ENCODE measurements around the gene OLFM1.
"Not testable (repeated sequence)": the region's sequence is repeated elsewhere in the genome, so short reads cannot be mapped to it uniquely, and the experiment has no call there.

Gene OLFM1

GRCh38 chr9:135156525-135157510, 69.3 kb downstream of the OLFM1 start:
- peak; percentile 44 for DNase-seq

GRCh38 chr9:135157856-135158563, 70.5 kb downstream of the OLFM1 start:
- no peak for DNase-seq

GRCh38 chr9:135158564-135158937, 71.1 kb downstream of the OLFM1 start:
- no peak for DNase-seq

GRCh38 chr9:135159801-135160200, 72.3 kb downstream of the OLFM1 start:
- DNase-seq, result no peak

- no peak for DNase-seq
These were observed 73.4 kb downstream of the OLFM1 start for GRCh38 chr9:135160862-135161261.

GRCh38 chr9:135162599-135162998, 75.1 kb downstream of the OLFM1 start:
- not testable (repeated sequence) for DNase-seq

GRCh38 chr9:135163023-135163780, 75.7 kb downstream of the OLFM1 start:
- peak; percentile 46 for DNase-seq

DNA sequence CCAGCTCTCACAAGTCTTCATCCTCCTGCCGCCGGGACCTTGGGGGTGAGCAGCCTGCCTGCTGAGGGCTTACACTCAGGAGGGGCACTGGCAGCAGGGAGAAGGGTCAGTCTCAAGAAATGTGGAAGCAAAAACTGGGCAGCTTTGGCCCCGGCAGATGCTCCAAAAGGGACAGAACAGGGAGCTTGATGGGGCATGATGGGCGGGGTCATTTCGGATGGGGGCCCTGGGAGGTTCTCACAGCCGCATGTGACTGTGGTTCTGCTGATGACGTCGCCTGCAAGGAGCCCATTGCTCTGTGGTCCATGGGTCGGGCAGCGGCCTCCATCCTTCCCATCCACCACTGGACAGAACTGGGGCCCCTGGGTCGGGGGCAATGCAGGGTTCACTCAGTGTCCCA, 76.6 kb downstream of the OLFM1 start:
- no peak for DNase-seq

DNA sequence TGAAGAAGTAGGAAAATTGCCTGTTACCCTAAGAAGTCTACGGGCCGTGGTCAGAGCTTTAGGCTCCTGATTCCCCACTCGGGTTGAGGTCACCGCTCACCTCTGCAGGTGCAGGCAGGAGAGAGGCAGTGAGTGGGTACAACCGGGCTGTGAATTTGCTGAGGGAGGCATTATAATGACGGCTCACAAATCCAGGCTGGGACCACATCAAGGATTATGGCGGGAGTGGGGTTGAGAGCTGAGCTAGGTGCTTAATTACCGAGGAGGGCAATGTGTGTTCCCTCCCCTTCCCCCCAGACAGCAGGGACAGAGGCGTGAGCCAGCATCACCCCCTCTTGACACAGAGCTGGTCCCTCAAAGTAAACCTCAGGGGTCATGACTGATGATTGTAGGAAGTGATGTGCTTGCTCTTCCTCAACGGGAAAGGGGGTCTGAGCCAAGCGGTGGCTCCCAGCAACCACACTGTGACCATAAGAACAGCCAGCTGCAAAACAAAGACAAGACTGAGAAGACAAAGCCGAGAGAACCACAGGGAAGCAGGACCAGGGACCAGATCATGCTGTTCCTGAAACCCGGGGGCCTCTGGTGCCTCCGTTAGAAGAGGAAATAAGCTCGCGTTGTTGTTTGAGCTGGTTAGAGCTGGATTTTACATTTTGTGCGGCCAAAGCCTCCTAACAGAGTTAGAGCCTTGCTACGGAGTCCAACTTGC, 77.7 kb downstream of the OLFM1 start:
- no peak for DNase-seq

DNA sequence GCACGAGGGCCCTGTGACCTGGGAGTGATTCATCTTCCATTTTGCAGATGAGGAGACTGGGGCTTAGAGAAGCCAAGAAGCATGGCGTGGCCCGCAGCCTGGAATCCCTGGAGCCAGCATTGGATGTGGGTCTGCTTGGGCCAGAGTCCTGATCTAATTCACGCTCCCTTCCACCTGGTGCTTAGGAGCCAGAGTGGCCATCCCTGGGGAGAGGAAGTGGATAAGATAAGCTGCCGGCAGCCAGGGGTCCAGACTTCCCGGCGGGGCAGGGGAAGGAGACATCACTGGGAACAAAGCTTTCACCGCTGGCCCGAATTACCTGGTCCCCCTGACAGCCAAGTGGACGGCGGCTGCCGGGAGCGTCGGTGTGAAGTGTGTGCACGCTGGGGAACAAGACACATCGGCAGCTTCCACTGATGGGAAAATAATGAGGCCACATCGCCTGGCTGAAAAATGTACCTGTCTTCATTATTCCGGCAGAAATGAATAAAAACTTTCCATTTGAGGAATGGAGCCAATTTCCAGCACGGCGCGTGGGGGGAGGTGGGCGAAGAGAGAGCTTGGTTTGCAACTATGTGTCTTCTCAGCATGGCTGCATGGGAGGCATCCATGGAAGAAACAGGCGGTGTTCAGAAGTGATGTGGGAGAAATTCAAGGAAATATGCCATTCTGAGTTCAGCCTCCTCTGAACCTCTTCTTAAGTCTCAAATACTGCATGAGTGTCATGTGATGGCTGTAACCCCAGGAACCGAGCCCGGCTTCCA, 78.5 kb downstream of the OLFM1 start:
- no peak for DNase-seq

DNA sequence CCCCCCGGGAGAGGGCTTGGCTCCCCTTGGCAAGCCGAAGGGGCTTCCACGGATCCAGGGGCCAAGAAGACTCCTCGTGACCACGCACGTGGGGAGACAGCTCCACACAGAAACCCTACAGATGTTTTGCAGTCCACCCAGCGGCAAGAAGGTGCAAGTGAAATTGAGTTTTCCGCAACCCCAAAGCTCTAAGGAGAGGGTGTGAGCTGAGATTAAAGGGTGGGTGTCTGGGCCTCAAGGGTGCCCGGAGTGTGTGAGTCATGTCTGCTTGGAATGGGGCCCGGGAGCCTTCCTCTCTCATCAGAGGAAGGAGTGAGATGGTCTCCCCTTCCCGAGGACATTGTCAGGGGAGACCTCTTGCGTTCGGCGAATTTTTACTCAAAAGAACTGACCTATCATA, 79.1 kb downstream of the OLFM1 start:
- DNase-seq, result peak; percentile 70

DNA sequence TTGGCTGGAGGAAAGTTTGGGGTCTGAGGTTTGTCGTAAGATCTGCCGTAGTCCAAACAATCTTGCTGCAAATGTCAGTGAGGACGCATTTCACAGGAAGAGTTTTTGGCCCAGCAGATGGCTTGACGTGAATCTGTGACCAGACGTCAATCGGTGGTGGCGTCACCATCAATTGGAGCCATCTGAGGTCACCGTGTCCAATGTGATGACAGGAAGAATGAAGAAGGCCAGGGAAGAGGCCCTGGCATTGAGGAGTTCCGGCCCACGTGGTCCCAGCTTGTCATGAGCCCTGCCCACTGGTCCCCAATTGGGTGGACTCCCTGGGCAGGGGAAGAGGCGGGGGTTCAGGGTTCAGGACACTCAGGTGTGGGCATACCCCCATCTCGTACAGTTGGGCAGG, 79.9 kb downstream of the OLFM1 start:
- DNase-seq, result no peak

GRCh38 chr9:135167849-135168655, 80.6 kb downstream of the OLFM1 start:
- DNase-seq, result no peak

DNA sequence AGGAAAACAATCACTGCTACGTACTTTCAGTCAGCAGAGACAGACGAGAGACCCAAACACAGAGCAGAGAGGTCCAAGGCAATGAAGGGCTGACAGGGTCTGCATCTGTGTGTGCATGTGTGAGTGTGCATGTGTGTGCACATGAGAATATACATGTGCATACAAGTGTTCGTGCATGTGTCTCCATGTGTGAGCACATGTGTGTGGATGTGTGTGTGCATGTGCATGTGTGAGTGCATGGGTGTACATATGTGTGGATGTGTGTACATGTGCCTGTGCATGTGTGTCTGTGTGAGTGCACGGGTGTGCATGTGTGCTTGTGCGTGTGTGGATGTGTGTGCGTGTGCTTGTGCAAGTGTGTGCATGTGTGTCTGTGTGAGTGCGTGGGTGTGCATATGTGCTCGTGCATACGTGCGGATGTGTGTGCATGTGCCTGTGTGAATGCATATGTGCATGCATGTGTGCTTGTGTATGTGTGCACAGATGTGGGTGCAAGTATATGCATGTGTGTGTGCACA, 82.3 kb downstream of the OLFM1 start:
- DNase-seq, result no peak

- no peak for DNase-seq
These were observed 83.1 kb downstream of the OLFM1 start for GRCh38 chr9:135170535-135170934.
